GM19240 (cell line): ENCODE data around the gene COL25A1.

Experiments
- DNase-seq: peaks from one replicate; pipeline ENCODE4 v3.0.0; 2011; ENCODE audit warnings: low spot score; ENCODE audit not compliant: insufficient read length

COL25A1 gene

DNA sequence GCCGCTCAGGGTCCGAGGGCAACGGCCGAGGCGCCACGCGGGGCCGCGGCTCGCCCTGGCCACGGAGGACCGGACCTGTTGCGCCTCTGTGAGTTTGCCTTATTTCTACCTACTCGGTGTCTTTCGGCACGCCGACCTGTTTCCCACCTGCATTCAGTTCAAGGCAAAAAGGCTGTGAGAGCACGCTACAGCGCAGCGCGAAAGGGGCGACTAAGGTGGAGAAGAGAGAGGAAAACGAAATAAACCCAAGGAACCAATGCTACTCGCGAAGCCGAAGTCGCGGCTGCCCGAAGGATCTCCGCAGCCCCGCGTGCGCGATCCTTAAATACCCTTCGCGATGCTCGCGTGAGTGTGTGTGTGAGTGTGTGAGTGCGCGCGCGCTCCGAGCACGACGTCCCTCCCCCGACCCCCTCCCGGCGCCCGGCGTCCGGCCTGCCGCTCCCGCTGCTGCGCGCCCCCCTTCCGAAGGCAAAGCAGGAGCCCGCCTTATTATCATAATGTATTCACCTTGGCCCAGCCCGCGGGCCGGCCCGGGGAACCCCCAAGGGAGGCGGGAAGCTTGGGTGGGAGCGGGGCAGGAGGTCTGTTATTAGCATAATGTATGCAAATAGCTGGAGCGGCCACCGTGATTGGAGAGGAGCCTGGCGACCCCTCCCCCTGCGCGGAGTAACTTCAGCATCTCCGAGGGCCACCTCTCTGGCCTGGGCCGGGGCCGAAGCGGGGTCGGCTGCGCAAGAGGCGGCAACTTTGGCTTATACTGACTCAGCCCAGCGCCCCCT lies at the start of gene COL25A1:
Gene COL25A1 (minus strand): TSS at position 298 of the 779 bp plus-strand sequence.
- DNase-seq, result no peak

DNA sequence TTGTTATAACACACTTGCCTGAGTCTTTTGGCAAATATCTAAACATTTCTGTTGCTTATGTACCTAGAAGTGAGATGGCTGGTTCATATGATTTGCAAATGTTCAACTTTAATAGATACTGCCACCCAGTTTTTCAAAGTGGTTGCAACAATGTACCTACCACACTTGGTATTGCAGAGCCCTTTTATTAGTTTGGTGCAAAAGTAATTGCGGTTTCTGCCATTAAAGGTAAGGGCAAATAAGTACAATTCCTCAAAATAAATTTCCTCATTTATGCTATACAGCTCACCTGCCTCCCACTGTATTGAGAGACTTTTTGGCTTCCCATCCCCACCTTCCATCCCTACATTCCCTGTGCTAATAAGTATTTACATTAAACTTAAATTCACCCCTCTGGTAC lies 47.7 kb upstream of the COL25A1 start:
- no peak for DNase-seq

DNA sequence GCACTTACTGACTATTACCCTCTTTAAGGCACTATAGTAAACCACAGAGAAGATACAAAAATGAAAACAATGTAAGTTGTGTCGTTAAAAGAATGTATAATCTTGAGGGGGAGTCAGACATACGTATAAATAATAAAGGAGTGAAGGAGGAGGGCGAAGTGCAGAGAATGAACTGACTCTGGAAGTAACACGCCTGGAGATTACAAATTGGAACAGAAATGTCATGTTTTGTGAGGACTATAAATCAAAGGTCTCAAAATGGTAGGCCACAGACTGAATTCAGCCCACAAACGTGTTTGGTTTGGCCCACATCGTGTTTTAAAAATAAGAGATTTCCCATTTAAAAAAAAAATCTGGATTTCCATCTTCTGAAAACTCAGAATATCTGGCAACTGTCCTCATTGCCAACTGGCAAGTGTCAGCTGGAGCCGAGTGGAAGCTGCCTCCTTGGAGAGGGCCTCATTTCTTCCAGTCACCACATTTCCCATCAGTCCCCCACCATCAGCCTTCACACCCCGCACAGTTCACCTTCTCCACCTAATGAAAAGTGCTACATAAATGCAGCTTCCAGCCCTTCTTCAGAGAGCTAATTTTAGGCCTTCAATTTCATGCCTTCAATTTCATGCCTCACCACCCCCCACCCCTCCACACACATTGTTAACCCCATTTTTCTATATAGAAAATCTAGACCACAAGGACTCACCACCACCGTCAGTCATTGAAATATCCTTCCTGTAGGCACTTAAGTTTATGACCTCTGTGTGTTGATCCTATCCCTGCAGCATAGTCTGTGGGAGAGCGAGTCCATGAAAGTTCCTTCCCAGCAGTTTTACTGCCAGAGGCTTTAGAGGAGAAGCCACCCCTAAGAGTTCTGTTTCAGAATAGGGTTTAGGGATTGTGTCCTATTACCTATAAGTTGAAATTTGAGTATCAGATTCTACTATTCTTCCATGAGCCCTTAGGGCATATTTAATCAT lies 32.0 kb upstream of the COL25A1 start:
- no peak for DNase-seq

DNA sequence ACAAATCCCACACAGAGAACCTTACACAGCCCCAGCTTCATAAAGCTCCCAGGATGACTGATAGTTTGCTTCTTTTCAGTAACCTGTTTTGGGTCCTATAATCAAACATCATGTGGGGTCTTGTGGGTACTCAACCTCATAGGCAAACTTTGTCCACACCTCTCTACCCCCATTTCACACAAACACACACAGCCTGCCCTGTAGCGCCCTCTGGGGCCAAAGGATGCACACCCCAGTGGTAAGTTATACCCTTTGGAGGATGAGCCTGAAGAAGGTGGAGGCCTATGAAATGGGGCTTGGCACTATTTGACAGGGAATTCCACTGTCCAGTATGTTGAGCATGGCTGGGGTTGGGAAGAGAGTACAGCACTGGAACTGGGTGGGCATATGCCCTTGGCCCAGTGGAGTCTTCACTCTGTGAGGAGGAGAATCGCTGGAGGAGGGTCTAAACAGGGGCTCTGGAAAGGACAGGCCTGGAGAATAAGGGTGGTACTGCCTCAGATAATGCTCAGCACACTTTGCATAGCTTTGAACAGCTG lies 30.5 kb upstream of the COL25A1 start:
- DNase-seq, result no peak

DNA sequence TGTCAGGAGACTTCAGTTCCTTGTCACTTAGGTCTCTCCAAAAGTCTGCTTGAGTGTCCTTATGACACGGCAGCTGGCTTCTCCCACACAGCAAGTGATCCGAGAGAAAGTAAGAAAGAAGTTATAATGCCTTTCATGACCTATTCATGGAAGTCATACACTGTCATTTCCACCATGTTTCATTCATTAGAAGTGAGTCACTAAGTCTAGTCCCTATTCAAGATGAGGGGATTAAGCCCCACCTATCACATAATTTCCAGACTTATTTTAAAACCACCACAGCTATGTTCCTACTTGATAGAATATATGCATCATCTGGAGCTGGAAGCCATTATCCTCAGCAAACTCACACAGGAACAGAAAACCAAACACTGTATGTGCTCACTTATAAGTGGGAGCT lies 25.2 kb upstream of the COL25A1 start:
- no peak for DNase-seq

DNA sequence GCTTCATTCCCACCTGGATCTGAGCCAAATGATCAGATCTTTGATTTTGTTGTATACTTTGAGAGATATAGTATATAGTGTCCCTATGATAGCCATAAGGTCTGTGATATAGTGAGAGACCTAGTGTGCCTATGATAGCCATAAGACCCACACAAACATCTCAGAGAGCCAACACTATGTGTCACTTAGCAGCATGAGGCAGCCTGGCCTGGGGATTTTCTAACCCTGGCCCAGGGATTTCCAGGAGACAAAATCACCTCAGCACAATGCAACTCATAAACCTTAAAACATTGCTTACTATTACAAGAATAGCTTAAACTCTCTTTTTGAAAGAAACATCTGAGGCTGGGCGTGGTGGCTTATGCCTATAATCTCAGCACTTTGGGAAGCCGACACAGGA lies 23.2 kb upstream of the COL25A1 start:
- DNase-seq, result no peak

DNA sequence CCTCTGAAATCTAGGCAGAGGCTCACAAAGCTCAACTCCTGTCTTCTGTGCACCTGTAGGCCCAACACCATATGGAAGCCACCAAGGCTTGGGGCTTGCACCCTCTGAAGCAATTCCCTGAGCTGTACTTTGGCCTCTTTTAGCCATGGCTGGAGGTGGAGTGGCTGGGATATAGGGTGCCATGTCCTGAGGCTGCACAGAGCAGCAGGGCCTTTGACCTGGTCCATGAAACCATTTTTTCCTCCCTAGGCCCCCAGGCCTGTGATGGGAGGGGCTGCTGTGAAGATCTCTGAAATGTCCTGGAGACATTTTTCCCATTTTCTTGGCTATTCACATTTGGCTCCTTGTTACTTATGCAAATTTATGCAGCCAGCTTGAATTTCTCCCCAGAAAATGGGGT lies 20.9 kb upstream of the COL25A1 start:
- DNase-seq, result no peak

DNA sequence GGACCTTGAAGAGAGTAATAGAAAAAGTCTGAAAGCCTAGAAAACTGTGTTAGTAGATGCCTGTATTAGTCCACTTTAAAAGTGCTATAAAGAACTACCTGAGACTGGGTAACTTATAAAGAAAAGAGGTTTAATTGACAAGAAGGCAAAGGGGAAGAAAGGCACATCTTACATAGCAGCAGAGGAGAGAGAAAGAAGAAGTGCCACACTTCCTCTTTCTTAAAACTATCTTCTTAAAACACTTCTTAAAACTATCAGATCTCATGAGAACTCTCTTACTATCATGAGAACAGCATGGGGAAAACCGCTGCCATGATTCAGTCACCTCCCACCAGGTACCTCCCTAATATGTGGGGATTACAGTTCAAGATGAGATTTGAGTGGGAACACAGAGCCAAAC lies 18.8 kb upstream of the COL25A1 start:
- no peak for DNase-seq

DNA sequence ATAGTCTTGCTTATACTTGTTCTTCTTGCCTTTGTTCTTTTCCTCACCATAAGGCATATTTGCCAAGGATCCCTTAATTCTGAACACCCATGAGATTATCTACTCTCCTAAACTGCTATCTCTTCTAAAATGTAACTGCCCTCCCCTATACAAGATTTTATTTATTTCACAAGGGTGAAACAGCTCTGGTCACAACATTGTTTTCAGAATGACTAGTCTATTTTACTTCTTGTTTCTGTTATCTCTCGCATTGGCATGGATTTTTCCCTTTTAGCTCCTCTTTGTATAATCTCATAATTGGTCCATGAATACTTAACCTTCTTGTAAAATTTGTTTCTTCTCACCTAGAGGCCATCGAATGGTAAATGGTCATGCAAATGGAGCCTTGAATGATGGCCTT lies 17.2 kb upstream of the COL25A1 start:
- DNase-seq, result no peak

DNA sequence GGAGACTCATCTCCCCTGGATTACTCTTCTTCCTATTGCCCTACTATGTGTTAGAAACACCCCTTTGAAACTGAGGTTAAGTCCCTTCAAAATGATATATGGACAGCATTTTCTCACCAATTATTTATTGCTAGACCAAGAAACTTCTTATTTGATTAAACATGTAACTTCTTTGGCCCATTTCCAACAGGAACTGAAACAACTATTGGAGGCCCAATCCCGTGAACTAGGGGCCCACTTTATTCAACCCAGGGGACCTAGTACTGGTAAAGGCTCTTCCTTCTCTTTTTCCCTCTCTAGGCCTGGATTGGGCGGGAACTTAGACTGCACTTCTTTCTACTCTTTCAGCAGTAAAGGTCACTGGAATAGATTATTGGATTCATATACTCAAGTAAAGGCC lies 16.7 kb upstream of the COL25A1 start:
- no peak for DNase-seq

DNA sequence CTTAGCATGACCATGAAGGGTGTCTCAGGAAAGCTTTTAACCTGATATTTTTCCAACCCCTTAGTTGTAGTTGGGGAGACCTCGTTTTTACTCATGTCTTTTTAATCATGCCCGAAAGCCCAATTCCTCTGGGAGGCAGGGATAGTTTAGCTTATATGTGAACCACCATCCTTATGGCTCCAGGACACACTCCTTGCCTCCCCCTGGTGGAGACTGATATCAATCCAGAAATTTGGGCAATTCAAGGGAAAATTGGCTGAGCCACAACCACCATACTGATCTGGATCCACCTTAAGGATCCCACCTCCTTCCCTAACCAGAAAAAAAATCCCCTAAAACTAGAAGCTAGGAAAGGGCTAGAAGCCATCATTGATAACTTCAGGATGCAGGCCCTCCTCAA lies 13.4 kb upstream of the COL25A1 start:
- no peak for DNase-seq

DNA sequence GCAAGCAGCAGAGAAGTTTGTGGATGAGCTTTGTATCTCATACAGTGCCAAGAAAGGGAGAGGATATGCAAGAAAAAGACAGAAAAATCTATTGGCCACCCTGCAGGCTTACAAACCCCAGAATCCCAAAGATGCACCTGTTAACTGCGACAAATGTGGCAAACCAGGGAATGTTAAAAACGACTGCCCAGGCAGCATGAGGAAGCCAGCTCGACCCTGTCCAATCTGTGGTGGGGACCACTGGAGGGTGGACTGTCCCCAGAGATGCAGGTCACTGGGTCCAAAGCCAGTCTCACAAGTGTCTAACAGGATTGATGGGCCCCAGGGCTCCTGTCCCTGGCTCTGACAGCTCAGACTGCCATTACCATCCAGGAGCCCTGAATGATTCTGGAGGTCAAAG lies 12.9 kb upstream of the COL25A1 start:
- DNase-seq, result no peak

DNA sequence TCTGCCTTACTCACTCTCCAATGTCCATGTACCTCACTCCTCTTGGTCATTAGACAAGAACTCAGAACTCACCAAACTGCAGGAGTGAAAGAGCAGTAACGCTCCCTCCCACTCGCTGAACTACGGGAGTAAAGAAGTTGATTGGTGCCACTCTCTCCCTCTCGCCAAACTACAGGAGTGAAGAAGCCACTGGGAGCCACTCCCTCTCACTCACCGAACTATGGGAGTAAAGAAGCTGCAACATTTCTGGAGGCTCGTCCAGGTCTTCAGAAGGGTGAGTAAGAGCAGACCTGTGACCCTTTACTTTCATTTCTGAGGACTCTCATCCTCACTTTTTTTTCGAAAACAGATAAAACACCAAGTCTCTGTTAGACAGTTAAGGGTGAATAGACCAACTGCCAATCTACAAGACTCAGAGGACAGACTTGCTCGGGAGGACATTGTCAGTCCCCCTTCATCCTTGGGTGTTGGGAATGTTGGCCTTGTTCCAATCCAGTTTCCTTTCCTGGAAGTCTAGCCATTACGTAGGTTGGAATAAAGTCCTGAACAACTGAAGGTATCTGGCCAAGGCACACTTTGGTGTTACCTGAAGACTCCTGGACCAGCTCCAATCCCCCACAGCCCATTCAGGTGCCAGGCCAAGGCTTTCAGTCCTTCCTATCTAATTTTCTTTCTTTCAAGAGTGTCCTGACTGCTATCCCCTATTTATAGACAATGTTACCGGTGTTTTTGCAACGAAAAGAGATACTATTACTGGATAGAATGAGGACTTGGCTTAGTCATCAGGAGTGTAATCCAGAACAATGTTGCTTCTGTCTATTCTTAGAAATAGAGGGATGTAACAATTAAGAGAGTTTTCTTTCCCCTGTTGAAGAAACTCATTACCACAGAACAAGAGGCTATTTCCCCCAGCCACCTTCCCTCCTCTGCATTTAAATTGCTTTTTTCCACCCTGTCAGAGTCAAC lies 11.0 kb upstream of the COL25A1 start:
- no peak for DNase-seq

DNA sequence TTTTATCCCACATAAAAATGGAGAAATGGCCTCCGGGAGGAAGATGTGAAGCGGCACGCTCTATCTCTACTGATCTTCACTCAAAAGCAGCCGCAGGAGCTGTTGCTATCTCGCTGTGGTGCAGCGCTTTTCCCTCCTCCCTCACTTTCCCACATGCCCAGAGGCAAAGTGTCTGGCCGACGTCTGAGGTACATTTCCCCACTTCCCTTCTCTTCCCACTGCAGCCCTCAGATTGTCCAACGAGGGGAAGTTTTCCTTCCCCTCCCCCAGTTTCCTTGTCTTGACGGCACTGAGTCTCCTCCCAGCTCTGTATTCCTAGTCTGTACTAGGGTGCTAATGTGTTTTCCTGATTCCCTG lies 660 bp upstream of the COL25A1 start:
- no peak for DNase-seq

DNA sequence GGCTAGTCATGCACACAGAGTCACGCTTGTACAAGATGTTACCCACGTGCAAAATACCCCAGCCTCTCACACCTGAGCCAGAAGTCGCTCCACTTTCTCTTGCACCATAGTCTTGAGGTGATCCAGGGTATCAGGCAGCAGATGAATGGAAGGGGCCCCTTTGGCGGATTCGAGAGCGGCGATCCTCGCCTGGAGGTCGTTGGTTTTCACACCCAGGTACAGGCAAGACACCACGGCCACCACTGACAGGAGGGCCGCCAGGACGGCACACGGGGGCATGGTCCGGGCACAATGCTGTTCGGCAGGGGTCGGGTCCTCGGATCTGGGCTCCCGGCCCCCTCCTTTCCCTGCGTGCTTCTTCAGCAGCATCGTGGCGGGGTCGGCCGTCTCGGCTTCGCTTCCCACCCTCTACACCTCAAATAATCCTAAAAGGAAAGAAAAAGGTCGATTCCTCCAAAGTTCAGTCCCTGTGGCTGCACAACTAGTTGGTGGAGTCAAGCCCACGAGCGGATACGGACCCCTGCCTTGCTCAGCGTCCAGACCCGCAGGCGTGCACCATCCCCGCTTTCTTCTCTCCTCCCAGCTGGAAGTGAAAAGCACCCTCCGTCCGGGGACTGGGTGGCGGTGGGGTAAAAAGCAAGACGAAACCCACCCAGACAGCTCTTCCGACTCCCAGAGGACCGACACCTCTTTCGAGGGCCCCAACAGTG lies 652 bp downstream of the COL25A1 start:
- no peak for DNase-seq

DNA sequence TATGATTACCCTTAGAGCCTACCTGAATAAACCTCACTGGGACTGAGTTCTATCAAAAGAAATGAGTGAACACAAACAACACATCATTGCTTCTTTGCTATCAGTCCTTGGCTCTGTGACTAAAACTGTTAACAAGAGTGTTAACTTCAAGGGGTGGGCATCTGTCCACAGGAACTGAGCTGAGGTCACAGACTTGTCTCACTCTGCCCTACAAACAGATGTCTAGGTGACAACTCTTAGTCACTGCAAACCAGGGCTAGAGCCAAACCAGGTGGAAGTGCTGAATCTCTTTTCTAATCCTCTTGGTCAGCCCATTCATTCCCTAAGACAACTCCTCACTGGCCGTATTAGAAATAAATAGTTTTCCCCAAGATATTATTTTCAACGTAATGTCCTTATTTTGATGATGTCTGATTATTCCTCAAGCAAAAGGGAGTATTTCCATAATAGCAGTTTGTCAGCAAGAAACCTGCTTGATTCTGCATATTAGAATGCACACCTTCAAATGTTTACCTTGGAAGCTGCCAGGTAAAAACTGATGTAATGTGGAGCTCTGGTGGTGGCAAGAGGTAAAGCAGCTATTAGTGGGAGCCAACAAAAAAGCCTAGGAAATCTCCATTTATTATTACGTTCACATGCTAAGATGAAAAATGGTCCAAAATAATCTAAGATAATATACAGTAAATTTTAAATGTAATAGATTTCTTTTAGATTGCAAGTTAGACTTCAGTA lies 4.0 kb downstream of the COL25A1 start:
- no peak for DNase-seq

DNA sequence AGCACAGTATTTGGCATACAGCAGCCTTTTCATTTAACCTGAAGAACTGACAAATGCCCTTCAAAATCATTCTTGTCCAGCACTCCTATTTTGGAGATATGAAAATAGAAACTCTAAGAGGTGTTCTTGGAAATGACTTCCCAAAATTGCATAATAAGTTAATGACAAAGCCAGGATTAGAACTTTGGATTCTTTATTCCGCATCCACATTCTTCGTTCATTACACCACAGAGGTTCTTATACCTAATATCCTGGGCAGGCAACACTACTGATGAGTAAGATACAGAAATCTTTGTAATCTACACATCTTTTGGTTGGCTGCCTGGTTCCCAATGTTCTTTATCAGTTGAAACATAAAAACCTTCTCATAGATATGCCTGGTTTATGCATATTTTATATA lies 5.9 kb downstream of the COL25A1 start:
- DNase-seq, result no peak

DNA sequence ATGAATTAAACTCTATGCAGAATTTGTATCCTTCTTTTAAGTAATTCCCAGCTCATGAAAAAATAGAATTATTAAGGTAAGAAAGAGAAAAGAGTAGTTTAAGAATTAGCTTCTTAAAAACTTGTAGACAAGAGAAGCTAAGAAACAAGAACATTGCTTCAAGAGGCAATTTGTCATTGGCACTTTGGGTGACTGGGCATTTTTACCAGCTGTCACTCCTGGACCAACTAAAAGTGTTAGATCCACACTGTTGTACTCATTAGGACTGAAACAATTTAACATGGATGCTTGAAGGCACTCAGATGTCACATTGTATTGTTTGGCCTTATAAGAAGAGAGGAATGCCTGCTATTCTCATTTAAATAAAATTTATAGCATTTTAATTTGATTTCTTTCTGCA lies 7.4 kb downstream of the COL25A1 start:
- DNase-seq, result no peak

DNA sequence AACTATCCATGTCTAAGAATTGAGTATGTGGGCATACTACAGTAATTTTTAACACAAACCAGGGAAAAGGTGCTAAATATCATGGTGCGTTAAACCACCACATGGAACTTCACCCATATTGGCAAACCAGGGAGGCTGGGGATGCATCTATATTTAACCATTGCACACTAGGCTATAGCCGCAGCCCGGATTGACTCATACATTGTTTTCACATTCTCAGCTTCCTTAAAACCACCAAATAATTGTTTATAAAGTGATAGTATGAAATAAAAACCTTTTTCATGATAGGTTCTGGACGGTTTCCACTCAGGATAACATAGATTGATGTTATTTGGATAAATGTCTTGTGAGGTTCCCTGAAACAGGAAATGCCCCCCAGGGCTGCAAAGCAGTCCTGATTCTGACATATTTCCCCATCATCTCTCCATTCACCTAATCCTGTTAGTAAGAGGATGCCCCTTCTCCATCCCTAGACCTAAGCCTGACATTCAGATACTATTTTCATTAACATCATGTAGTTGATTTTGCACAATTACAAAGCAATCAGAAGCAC lies 7.9 kb downstream of the COL25A1 start:
- DNase-seq, result no peak

DNA sequence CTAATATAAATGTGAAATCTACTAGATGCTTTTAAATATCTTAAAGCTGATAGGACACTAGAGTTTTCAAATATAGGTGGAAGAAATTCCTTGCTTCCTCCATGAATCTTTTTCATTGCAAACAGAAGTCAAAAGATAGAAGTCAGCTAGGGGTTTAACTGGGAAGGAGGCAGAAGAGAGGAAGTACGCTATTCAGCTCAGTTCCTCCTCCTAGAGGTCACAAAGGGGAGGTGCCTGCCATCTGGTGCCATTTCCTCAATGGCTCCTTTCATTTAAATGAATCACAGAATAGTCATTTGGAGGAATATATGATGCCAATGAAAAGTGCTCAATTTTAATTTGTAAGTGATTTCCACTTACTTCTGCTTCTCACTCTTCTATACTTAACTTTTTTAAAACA lies 8.5 kb downstream of the COL25A1 start:
- DNase-seq, result peak; percentile 8
